Measurements from ENCODE around the gene DRAM2. TPM values are rescaled to one million over a fixed set of nuclear protein-coding genes. Genes with fewer than 3 reads are reported as not detected.
A peak's percentile ranks its signal among the peaks of the same experiment; 100 is the strongest.

The DRAM2 gene
- total and polyA plus RNA-seq, 9 of the 15 experiments (the other 6 are each of a cell fraction or from before 2014, with no cell fraction given): 29.0 to 161 (median 53.5) TPM

DNA sequence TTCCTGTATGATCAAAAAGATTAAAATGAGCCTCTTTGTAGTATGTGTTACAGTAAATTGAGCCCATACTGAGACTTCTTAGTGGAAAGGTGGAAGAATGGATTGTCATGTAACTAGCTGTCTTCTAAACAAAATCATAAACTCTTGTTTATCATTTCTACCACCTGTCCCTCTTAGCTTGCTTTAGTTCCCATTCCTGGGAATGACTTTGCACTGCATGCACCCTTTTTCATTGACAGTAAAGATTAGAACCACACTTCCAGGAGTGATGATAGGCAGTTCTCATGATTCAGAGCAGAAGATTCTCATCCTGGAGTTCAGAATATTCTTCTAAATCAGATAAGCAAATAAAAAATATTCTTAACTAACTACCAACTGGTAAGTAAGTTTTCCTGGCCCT is 32.6 kb upstream of the DRAM2 start (continued):
- TF ChIP-seq, protein P1, sequence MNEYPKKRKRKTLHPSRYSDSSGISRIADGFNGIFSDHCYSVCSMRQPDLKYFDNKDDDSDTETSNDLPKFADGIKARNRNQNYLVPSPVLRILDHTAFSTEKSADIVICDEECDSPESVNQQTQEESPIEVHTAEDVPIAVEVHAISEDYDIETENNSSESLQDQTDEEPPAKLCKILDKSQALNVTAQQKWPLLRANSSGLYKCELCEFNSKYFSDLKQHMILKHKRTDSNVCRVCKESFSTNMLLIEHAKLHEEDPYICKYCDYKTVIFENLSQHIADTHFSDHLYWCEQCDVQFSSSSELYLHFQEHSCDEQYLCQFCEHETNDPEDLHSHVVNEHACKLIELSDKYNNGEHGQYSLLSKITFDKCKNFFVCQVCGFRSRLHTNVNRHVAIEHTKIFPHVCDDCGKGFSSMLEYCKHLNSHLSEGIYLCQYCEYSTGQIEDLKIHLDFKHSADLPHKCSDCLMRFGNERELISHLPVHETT (CRISPR knock-in tag; conservative IDR thresholded peaks at IDR 0.05 in 1 of 2, IDR thresholded peaks at IDR 0.05 in 1 of 2): no peak
- no peak for TF ChIP-seq CGGBP1 (CRISPR knock-in tag; IDR thresholded peaks at IDR 0.05)
- no peak for TF ChIP-seq L3MBTL2 (IDR thresholded peaks at IDR 0.05)
- 0 out of 2 replicates have a peak, but pooled peaks have one; percentile 8 for TF ChIP-seq JUND (IDR thresholded peaks at IDR 0.05; ENCODE audit: borderline replicate concordance, low read depth, low read length)
- TF ChIP-seq JUND (tag; IDR thresholded peaks at IDR 0.05; ENCODE audit: borderline replicate concordance, low read depth, low read length): no peak; the same call in 2 of the 3 replicates
- no peak for TF ChIP-seq SIN3B (IDR thresholded peaks at IDR 0.05; ENCODE audit: low read depth)
- TF ChIP-seq SMAD1 (IDR thresholded peaks at IDR 0.05; ENCODE audit: low read depth, low read length, partially characterized antibody): no peak
- TF ChIP-seq ZNF444 (CRISPR knock-in tag; IDR thresholded peaks at IDR 0.05): no peak
- TF ChIP-seq SRSF9 (IDR thresholded peaks at IDR 0.05; ENCODE audit: borderline replicate concordance, low read depth, low read length): no peak
- TF ChIP-seq TCF3 (CRISPR knock-in tag; IDR thresholded peaks at IDR 0.05): peak; percentile 90
- TF ChIP-seq TAL1 (IDR thresholded peaks at IDR 0.05): peak; percentile 81
- TF ChIP-seq NCOA1 (IDR thresholded peaks at IDR 0.05; ENCODE audit: low read depth): no peak
- TF ChIP-seq, protein P2, sequence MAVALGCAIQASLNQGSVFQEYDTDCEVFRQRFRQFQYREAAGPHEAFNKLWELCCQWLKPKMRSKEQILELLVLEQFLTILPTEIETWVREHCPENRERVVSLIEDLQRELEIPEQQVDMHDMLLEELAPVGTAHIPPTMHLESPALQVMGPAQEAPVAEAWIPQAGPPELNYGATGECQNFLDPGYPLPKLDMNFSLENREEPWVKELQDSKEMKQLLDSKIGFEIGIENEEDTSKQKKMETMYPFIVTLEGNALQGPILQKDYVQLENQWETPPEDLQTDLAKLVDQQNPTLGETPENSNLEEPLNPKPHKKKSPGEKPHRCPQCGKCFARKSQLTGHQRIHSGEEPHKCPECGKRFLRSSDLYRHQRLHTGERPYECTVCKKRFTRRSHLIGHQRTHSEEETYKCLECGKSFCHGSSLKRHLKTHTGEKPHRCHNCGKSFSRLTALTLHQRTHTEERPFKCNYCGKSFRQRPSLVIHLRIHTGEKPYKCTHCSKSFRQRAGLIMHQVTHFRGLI (CRISPR knock-in tag; IDR thresholded peaks at IDR 0.05): no peak
- TF ChIP-seq NR4A1 (CRISPR knock-in tag; IDR thresholded peaks at IDR 0.05): no peak
- TF ChIP-seq NR4A1 (tag; IDR thresholded peaks at IDR 0.05): no peak
- TF ChIP-seq ILK (tag; IDR thresholded peaks at IDR 0.05; ENCODE audit: borderline replicate concordance, low read depth): no peak
- no peak for TF ChIP-seq BRF1 (IDR thresholded peaks at IDR 0.05; ENCODE audit: borderline replicate concordance, extremely low read depth, insufficient read length)
- TF ChIP-seq ZNF57 (CRISPR knock-in tag; IDR thresholded peaks at IDR 0.05): no peak
- no peak for TF ChIP-seq TFAM (CRISPR knock-in tag; conservative IDR thresholded peaks at IDR 0.05)
- no peak for TF ChIP-seq POLR2H (tag; IDR thresholded peaks at IDR 0.05; ENCODE audit: low read depth)
- TF ChIP-seq CBFA2T3 (IDR thresholded peaks at IDR 0.05): peak; percentile 79
- TF ChIP-seq ZKSCAN8 (CRISPR knock-in tag; IDR thresholded peaks at IDR 0.05): no peak
- TF ChIP-seq, protein P3, sequence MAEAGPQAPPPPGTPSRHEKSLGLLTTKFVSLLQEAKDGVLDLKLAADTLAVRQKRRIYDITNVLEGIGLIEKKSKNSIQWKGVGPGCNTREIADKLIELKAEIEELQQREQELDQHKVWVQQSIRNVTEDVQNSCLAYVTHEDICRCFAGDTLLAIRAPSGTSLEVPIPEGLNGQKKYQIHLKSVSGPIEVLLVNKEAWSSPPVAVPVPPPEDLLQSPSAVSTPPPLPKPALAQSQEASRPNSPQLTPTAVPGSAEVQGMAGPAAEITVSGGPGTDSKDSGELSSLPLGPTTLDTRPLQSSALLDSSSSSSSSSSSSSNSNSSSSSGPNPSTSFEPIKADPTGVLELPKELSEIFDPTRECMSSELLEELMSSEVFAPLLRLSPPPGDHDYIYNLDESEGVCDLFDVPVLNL (CRISPR knock-in tag; IDR thresholded peaks at IDR 0.05; ENCODE audit: low read depth): no peak
- TF ChIP-seq, protein P4, sequence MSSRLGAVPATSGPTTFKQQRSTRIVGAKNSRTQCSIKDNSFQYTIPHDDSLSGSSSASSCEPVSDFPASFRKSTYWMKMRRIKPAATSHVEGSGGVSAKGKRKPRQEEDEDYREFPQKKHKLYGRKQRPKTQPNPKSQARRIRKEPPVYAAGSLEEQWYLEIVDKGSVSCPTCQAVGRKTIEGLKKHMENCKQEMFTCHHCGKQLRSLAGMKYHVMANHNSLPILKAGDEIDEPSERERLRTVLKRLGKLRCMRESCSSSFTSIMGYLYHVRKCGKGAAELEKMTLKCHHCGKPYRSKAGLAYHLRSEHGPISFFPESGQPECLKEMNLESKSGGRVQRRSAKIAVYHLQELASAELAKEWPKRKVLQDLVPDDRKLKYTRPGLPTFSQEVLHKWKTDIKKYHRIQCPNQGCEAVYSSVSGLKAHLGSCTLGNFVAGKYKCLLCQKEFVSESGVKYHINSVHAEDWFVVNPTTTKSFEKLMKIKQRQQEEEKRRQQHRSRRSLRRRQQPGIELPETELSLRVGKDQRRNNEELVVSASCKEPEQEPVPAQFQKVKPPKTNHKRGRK (tag; IDR thresholded peaks at IDR 0.05): no peak
- TF ChIP-seq TGIF2 (CRISPR knock-in tag; IDR thresholded peaks at IDR 0.05): no peak

All from K562 (cell line).